PC-3 (cell line): ENCODE data around the gene SF3B2.
"Not testable (repeated sequence)": the region's sequence is repeated elsewhere in the genome, so short reads cannot be mapped to it uniquely, and the experiment has no call there.

ENCODE experiments used
- EZH2 ChIP-seq: fragments of 300-600 bp; sonication (generic); IDR thresholded peaks from one replicate; pipeline ENCODE4 v1.6.1; 2017; ENCODE audit warnings: antibody characterized with exemption, mild to moderate bottlenecking, low read length; ENCODE audit not compliant: unreplicated experiment
- EZH2phosphoT487 ChIP-seq: fragments of 300-600 bp; sonication (generic); IDR thresholded peaks from 2 replicates; pipeline ENCODE4 v1.6.1; 2018; ENCODE audit warnings: mild to moderate bottlenecking, antibody characterized with exemption, low read length, borderline replicate concordance
- TF ChIP-seq, protein P1 (sequence below): fragments of 300-600 bp; sonication (generic); conservative IDR thresholded peaks from 2 replicates; pipeline ENCODE4 v1.5.1; 2017; ENCODE audit warnings: antibody characterized with exemption, low read depth, mild to moderate bottlenecking, low read length

DNA sequence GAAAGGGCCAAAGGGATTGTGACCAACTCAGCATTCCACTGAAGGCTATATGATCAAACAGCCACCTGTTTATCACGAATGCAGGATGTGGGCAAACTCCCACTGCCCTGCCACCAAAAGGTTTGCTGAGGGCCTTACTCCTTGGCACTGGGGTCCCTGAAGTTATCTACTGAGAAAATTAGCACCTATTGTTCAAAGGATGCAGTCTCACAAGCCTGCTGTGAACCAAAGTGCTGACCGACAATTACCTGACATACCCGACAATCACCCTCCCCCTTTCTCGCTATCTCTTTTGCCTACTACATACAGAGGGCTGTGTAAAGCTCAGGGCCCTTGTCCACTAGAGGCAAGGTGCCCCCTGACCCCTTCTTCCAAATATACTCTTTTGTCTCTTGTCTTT, 42.1 kb upstream of the SF3B2 start:
- TF ChIP-seq, protein P1, sequence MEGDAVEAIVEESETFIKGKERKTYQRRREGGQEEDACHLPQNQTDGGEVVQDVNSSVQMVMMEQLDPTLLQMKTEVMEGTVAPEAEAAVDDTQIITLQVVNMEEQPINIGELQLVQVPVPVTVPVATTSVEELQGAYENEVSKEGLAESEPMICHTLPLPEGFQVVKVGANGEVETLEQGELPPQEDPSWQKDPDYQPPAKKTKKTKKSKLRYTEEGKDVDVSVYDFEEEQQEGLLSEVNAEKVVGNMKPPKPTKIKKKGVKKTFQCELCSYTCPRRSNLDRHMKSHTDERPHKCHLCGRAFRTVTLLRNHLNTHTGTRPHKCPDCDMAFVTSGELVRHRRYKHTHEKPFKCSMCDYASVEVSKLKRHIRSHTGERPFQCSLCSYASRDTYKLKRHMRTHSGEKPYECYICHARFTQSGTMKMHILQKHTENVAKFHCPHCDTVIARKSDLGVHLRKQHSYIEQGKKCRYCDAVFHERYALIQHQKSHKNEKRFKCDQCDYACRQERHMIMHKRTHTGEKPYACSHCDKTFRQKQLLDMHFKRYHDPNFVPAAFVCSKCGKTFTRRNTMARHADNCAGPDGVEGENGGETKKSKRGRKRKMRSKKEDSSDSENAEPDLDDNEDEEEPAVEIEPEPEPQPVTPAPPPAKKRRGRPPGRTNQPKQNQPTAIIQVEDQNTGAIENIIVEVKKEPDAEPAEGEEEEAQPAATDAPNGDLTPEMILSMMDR: not testable (repeated sequence)
- TF ChIP-seq EZH2, EZH2phosphoT487: not testable (repeated sequence)
